Left forelimb (tissue), 1 donor: ENCODE results near the gene KIR3DL2.
"Not testable (repeated sequence)": the region's sequence is repeated elsewhere in the genome, so short reads cannot be mapped to it uniquely, and the experiment has no call there.

Experiments
- DNase-seq: peaks from one replicate; pipeline ENCODE4 v3.0.0-alpha.2; 2018; ENCODE audit warnings: low spot score

The KIR3DL2 gene

GRCh38 chr19:54850061-54850640 lies at the start of gene KIR3DL2:
TSS of gene KIR3DL2 (plus strand) at chr19:54850443. CDS start at chr19:54850476, 33 bp downstream.
- not testable (repeated sequence) for DNase-seq

GRCh38 chr19:54803410-54803809 lies 46.8 kb upstream of the KIR3DL2 start, which contains the start of gene KIR2DL4:
TSS of gene KIR2DL4 (plus strand) at chr19:54803610. CDS start at chr19:54803652, 42 bp downstream.
- DNase-seq, result no peak

GRCh38 chr19:54804101-54804500 lies 46.1 kb upstream of the KIR3DL2 start:
- DNase-seq, result no peak

DNA sequence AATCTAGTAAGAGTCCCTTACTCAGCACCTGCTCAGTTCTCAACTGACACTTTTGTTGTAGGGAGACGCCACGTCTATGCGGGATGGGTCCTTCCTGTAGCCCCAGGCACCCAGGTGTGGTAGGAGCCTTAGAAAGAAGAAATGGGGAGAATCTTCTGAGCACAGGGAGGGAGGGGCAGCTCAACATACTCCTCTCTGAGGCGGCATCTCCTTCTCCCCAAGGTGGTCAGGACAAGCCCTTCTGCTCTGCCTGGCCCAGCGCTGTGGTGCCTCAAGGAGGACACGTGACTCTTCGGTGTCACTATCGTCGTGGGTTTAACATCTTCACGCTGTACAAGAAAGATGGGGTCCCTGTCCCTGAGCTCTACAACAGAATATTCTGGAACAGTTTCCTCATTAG lies 45.7 kb upstream of the KIR3DL2 start:
- no peak for DNase-seq

DNA sequence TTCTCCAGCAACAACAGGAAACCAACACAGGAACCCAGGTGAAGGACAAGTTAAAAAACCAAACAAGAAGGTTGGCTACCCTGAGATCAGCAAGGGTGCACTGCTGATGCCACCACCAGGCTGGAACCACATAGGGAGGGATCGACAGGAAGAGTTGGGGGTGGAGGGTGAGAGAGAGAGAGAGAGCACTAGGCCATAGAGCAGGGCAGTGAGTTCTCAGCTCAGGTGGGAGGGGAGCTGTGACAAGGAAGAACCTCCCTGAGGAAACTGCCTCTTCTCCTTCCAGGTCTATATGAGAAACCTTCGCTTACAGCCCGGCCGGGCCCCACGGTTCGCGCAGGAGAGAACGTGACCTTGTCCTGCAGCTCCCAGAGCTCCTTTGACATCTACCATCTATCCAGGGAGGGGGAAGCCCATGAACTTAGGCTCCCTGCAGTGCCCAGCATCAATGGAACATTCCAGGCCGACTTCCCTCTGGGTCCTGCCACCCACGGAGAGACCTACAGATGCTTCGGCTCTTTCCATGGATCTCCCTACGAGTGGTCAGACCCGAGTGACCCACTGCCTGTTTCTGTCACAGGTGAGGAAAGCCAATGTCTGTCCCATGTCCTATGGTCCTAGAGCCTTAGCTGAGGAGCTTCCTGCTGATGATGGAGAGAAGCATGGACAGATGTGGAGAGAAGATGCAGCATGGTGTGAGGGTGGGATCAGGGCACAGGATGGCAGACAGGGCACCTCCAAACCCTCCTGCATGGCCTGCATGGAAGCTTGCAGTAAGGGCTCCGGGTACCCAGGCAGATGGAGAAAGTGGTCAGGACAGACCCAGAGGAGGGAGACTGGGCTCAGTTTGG lies 44.4 kb upstream of the KIR3DL2 start:
- DNase-seq, result no peak

DNA sequence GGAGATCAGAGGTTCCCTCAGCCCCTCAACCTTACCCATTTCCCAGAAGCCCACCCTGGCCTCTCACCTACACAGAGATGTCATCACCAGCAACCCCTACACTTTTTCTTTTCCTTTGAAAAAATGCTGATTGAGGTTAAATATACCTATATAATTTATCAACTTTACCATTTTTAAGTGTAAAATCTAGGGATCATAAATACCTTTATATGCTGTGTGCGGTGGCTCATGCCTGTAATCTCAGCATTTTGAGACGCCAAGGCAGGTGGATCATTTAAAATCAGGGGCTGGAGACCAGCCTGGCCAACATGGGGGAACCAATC lies 43.8 kb upstream of the KIR3DL2 start:
- DNase-seq, result no peak

DNA sequence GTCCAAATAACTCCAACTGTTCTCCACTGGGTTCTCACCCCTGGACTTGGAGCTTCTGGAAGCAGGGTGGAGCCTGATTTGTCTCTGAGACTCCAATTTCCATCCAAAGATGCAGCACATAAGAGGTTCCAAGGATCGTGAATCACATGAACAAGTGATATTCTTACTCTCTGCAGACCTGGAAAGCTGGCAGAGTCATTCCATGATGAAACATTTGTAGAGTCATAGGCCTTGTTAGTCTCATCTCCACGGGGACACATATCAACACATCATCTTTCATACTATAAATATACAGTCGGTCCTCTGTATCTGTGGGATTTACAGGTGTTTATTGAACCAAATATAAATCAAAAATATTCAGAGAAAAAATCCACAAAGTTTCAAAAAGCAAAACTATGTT lies 35.7 kb upstream of the KIR3DL2 start:
- DNase-seq, result not testable (repeated sequence)

DNA sequence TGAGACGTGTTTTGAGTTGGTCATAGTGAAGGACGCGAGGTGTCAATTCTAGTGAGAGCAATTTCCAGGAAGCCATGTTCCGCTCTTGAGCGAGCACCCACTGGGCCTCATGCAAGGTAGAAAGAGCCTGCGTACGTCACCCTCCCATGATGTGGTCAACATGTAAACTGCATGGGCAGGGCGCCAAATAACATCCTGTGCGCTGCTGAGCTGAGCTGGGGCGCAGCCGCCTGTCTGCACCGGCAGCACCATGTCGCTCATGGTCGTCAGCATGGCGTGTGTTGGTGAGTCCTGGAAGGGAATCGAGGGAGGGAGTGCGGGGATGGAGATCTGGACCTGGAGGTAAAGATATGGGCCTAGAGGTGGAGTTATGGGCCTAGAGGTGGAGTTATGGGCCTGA lies 34.0 kb upstream of the KIR3DL2 start, which contains the start of gene KIR3DL1:
KIR3DL1 (plus strand) TSS at position 218 of the 400 bp plus-strand sequence.
- DNase-seq, result not testable (repeated sequence)

DNA sequence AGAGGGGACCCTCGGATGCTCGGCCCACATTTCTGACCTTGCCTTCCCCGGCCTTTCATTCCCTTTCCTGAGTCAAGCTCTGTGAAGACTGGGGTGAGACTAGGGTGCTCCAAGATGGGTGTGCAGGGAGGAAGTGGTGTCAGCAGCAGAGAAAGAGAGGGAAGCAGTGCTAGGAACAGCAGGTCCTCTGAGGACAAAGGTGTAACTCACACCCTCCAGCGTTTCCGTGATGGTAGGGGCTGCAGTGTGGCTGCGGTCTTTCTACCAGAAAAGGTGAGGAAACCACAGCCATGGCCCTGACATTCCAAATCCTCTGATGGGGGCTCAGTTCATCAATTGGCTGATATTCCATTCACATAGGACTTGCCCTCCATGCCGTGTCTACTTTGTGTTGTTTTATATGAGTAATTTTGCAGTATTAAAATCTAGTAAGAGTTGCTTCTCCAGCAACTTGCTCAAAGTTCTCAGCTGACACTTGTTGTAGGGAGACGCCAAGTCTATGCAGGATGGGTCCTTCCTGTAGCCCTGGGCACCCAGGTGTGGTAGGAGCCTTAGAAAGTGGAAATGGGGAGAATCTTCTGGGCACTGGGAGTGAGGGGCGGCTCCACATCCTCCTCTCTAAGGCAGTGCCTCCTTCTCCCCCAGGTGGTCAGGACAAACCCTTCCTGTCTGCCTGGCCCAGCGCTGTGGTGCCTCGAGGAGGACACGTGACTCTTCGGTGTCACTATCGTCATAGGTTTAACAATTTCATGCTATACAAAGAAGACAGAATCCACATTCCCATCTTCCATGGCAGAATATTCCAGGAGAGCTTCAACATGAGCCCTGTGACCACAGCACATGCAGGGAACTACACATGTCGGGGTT lies 32.3 kb upstream of the KIR3DL2 start:
- no peak for DNase-seq

DNA sequence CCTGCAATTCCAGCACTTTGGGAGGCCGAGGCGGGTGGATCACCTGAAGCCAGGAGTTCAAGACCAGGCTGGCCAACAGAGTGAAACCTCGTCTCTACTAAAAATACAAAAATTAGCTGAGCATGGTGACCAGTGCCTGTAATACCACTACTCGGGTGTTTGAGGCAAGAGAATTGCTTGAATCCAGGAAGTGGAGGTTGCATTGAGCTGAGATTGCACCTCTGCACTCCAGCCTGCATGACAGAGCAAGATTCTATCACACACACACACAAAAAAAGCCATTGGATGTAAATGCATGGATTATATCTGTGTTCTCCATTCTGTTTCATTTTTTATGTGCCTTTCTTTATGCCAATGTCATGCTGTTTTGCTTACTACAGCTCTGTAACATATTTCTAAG lies 25.8 kb upstream of the KIR3DL2 start:
- not testable (repeated sequence) for DNase-seq

DNA sequence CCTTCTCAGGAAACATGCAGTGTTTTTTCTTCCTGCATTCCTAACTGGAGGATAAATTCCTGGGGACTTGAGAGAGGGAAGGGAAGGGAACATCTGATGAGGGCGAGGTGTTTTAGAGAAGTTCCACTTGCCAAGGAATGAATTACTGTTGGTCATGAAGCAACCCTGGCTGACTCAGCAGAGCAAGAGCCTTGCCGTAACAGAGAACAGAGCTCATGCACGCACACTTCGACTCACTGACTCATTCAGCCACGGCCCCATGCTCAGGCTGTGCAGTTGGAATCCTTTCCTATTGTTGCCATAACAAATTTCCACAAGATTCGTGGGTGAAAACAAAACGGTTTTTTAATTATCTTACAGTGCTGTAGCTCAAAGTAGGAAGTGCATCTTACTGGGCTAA lies 24.9 kb upstream of the KIR3DL2 start:
- not testable (repeated sequence) for DNase-seq

- DNase-seq, result not testable (repeated sequence)
These were observed 22.2 kb upstream of the KIR3DL2 start for GRCh38 chr19:54828064-54828463.

DNA sequence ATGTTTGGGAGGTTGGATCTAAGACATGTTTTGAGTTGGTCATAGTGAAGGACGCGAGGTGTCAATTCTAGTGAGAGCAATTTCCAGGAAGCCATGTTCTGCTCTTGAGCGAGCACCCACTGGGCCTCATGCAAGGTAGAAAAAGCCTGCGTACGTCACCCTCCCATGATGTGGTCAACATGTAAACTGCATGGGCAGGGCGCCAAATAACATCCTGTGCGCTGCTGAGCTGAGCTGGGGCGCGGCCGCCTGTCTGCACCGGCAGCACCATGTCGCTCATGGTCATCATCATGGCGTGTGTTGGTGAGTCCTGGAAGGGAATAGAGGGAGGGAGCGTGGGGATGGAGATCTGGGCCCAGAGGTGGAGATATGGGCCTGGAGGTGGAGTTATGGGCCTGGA lies 17.7 kb upstream of the KIR3DL2 start, which contains the start of gene KIR2DS4:
KIR2DS4 (plus strand) TSS at position 181 of the 400 bp plus-strand sequence.
- DNase-seq, result not testable (repeated sequence)

GRCh38 chr19:54835126-54835525 lies 15.1 kb upstream of the KIR3DL2 start:
- DNase-seq, result not testable (repeated sequence)

- DNase-seq, result not testable (repeated sequence)
These were observed 12.7 kb upstream of the KIR3DL2 start for GRCh38 chr19:54837522-54837921.

DNA sequence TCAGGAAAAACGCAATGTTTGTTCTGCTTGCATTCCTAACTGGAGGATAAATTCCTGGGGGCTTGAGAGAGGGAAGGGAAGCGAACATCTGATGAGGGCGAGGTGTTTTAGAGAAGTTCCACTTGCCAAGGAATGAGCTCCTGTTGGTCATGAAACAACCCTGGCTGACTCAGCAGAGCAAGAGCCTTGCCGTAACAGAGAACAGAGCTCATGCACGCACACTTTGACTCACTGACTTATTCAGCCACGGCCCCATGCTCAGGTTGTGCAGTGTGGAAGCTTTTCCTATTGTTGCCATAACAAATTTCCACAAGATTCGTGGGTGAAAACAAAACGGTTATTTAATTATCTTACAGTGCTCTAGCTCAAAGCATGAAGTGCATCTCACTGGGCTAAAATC lies 7.1 kb upstream of the KIR3DL2 start:
- DNase-seq, result not testable (repeated sequence)

DNA sequence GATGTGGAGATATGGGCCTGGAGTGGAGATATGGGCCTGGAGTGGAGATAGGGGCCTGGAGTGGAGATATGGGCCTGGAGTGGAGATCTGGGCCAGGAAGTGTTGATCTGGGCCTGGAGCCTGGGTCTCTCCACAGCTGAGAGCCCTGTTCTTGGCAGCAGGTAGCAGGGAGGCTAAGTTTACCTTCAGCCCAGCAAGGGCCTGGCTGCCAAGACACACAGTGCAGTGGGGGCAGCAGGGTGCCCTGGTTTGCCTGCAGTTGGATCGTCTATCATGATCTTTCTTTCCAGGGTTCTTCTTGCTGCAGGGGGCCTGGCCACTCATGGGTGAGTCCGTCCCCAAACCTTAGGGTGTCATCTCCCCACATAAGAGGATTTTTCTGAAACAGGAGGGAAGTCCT lies 687 bp downstream of the KIR3DL2 start:
- DNase-seq, result no peak

DNA sequence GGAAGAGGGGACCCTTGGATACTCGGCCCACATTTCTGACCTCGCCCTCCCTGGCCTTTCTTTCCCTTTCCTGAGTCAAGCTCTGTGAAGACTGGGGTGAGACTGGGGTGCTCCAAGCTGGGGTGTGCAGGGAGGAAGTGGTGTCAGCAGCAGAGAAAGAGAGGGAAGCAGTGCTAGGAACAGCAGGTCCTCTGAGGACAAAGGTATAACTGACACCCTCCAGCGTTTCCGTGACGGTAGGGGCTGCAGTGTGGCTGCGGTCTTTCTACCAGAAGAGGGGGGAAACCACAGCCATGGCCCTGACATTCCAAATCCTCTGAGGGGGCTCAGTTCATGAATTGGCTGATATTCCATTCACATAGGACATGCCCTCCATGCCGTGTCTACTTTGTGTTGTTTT lies 1.1 kb downstream of the KIR3DL2 start:
- no peak for DNase-seq

- not testable (repeated sequence) for DNase-seq
These were observed 5.0 kb downstream of the KIR3DL2 start for GRCh38 chr19:54855241-54855640.

GRCh38 chr19:54858476-54858875 lies 8.2 kb downstream of the KIR3DL2 start:
- DNase-seq, result not testable (repeated sequence)

DNA sequence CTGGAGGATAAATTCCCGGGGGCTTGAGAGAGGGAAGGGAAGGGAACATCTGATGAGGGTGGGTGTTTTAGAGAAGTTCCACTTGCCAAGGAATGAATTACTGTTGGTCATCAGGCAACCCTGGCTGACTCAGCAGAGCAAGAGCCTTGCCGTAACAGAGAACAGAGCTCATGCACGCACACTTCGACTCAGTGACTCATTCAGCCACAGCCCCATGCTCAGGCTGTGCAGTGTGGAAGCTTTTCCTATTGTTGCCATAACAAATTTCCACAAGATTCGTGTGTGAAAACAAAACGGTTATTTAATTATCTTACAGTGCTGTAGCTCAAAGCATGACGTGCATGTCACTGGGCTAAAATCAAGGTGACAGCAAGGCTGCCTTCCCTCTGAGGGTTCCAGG lies 9.2 kb downstream of the KIR3DL2 start:
- not testable (repeated sequence) for DNase-seq

DNA sequence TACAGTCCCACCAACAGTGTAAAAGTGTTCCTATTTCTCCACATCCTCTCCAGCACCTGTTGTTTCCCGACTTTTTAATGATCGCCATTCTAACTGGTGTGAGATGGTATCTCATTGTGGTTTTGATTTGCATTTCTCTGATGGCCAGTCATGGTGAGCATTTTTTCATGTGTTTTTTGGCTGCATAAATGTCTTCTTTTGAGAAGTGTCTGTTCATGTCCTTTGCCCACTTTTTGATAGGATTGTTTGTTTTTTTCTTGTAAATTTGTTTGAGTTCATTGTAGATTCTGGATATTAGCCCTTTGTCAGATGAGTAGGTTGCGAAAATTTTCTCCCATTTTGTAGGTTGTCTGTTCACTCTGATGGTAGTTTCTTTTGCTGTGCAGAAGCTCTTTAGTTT lies 13.2 kb downstream of the KIR3DL2 start:
- DNase-seq, result not testable (repeated sequence)
